Pancreas (tissue), 10 donors: Measurements from ENCODE around the gene LZTR1. TPM values are rescaled to one million over a fixed set of nuclear protein-coding genes. Genes with fewer than 3 reads are reported as not detected.
"Not testable (repeated sequence)": the region's sequence is repeated elsewhere in the genome, so short reads cannot be mapped to it uniquely, and the experiment has no call there.

Experiments used
- ATAC-seq, 4 donors: fragments of 200-7000 bp; cut with Tn5 transposase; one replicate each; pipeline versions ENCODE4 v1.8.0 to v1.9.1; 2020; ENCODE audit warnings: mild to moderate bottlenecking in 4 of 4, moderate library complexity in 4 of 4
- DNase-seq, 6 donors: peaks; one replicate each; pipeline ENCODE4 v3.0.0-alpha.2; 2020
- FAIRE-seq: peaks from 2 replicates; lab custom pipeline; 2012; peaks lifted over from hg19 to GRCh38; lab: Jason Lieb, UNC
- H3K27ac ChIP-seq, 4 donors: fragments of 200-600 bp; sonication (generic); 1 replicate in 3 of 4; 2 replicates in 1 of 4; pipeline versions ENCODE4 v1.5.0 to v1.8.0; 2020
- H3K27me3 ChIP-seq, 4 donors: fragments of 200-600 bp; one replicate each; pipeline ENCODE4 v1.8.0; 2021
- H3K36me3 ChIP-seq, 3 donors: fragments of 200-600 bp; sonication (generic) in 1 of 3; one replicate each; pipeline versions ENCODE4 v1.5.0 to v1.8.0; 2020 to 2021
- H3K4me1 ChIP-seq, 3 donors: fragments of 200-600 bp; one replicate each; pipeline ENCODE4 v1.8.0; 2021
- H3K4me3 ChIP-seq, 4 donors: fragments of 200-600 bp; sonication (generic) in 2 of 4; one replicate each; pipeline versions ENCODE4 v1.5.0 to v1.8.0; 2020 to 2021
- H3K9me3 ChIP-seq, 4 donors: fragments of 200-600 bp; one replicate each; pipeline ENCODE4 v1.8.0; 2021
- WGBS, 2 donors: extraction: QIAGEN DNeasy Blood & Tissue Kit; methylation state at CpG; one replicate each; pipeline ENCODE4 v1.1.7; 2013; 5-methylcytosine and 5-hydroxymethylcytosine counted together
- intact Hi-C, 3 donors: fragments of 100-400 bp; cut with DNase I; formaldehyde crosslinking; loops; one replicate each; pipeline versions ENCODE4 v1.11.1 to v1.14.2; 2022
- polyA plus RNA-seq, 2 donors: library from polyadenylated mRNA; stranded (reverse); fragments of 200-250 nt; gene quantifications; one replicate each; pipeline ENCODE4 v1.2.3, GENCODE V29; 2013
- total RNA-seq, 6 donors: library from RNA; stranded (reverse); fragmentation: NEBNext Ultra II Directional in 4 of 6; extraction: Animal tissue kit (Norgen Biotek cat#: 25700) in 4 of 6; gene quantifications; one replicate each; pipeline versions ENCODE4 v1.2.1 to v1.2.4, GENCODE V29; 2021 to 2023
- TF ChIP-seq, protein P1 (sequence below), 4 donors: fragments of 200-600 bp; sonication (generic) in 3 of 4; IDR thresholded peaks; one replicate each; pipeline versions ENCODE4 v1.5.0 to v1.8.0; 2021; ENCODE audit warnings: antibody characterized with exemption in 4 of 4
- donor health status: healthy with polysubstance abuse.
- donor health status: DM: no; HTN: no; CAD: no; lungs with moderate emphysema.
- donor health status: DM: no; HTN: no; CAD: no.
- donor health status: control.
- donor health status: control.
- donor health status: Bipolar disorder and iron deficiency.
- donor health status: DM: yes; HTN: yes; CAD: no.
- donor health status: DM: no; HTN: no; CAD: no.
- donor health status: DM: no; HTN: no; CAD: no.
- donor health status: DM: yes; HTN: yes; CAD: no.

Gene LZTR1
- total and polyA plus RNA-seq, 8 donors: 15.0 to 56.2 (median 22.5) TPM

DNA sequence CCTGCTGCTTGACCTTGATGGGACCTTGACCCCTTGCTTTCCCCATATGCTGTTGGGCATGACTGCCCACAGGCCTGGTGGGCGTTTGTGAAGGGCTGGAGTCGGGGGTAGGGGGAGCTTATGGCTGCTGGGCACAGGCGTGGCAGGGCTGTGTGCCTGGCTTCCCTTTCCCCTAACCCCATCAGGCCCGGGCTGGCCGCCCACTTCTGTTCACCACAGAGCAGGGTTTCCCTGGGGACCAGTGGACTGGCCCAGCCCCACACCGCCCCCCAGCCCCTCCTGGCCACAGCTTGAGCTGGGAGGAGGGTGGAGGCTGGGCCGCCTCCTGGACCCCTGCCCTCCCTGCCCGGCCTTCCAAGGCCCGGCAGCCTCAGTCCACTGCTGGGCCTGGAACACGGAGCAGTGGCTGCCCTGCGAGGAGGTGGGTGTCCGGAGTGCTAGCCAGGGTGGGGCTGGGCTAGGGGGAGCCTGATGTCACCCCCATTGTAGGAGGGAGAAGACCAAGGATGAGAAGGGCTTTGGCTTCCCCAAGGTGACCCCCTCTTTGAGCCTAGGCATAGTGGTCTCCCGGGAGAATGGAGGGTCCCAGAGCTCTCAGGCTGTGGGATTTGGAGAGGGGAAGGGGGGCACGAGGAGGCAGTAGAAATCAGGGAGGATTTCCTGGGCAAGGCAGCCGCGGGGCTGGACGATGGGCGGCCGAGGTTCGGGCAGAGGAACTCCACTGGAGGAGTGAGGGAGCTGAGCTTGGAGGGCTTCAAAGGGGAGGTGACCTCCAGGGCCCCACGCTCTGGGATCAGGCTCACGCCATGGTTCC is 15.0 kb upstream of the LZTR1 start, which contains the start of gene AIFM3:
Gene AIFM3, plus strand, starts transcription at position 373 of the 814 bp plus-strand sequence. CDS start 690 bp downstream, outside the sequence.
- TF ChIP-seq, protein P1, sequence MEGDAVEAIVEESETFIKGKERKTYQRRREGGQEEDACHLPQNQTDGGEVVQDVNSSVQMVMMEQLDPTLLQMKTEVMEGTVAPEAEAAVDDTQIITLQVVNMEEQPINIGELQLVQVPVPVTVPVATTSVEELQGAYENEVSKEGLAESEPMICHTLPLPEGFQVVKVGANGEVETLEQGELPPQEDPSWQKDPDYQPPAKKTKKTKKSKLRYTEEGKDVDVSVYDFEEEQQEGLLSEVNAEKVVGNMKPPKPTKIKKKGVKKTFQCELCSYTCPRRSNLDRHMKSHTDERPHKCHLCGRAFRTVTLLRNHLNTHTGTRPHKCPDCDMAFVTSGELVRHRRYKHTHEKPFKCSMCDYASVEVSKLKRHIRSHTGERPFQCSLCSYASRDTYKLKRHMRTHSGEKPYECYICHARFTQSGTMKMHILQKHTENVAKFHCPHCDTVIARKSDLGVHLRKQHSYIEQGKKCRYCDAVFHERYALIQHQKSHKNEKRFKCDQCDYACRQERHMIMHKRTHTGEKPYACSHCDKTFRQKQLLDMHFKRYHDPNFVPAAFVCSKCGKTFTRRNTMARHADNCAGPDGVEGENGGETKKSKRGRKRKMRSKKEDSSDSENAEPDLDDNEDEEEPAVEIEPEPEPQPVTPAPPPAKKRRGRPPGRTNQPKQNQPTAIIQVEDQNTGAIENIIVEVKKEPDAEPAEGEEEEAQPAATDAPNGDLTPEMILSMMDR (IDR thresholded peaks at IDR 0.05): no peak
- Histone ChIP-seq H3K4me1 (peaks cover 0 to 4% (median 0%) of the 10 kb centered on the region in 3 donors), H3K4me3 (no peak within 1 kb of the TSS), H3K9me3 (no peaks in the 10 kb centered on the region), H3K27me3 (no peaks in the 10 kb centered on the region), H3K36me3 (no peaks in the 10 kb centered on the region), H3K27ac (no peak within 1 kb of the TSS)
- no peak for ATAC-seq
- FAIRE-seq: no peak
- intact Hi-C loops: no loop called here
- peak in 2 of 6 donors; percentile 66 to 76 for DNase-seq
- WGBS, 2 donors: 72 to 76% methylated on average over 22 of the region's 22 CpGs

DNA sequence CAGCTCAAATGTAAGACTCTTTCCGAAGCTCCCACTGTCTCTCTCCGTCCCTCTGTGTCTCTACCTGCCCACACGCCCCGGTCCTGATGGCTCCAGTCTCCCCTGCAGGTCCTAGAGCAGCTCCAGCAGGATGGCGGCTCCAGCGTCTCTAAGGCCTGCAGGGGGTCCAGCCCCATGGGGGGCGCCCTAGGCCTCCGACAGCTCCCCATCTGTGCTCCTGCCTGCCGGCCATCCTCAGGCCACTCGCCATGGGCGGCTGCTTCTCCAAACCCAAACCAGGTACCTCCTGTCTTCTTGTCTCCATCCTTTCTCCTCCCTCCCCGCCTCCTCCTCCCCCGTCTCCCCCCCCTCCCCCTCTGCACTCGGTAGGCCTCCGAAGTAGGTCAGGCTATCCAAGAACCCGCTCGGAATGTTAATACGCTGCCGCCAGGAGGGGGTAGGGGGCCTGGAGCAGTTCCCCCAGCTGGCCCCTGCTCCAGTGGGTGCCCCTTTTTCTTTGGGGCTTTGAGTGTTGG is 14.3 kb upstream of the LZTR1 start:
- H3K27me3 ChIP-seq: no peaks in the 10 kb centered on the region
- peaks cover 0 to 4% (median 0%) of the 10 kb centered on the region in 3 donors for H3K4me1 ChIP-seq
- ATAC-seq (no peak), DNase-seq (peak in 1 of 6 donors; percentile 55), FAIRE-seq (no peak)
- intact Hi-C loops: no loop called here
- H3K36me3 ChIP-seq: no peaks in the 10 kb centered on the region
- TF ChIP-seq, protein P1 (IDR thresholded peaks at IDR 0.05): no peak
- no peaks in the 10 kb centered on the region for H3K9me3 ChIP-seq
- 66 to 68% methylated on average over 19 of the region's 19 CpGs for WGBS, 2 donors
- no peak overlapping the region for H3K4me3 ChIP-seq
- H3K27ac ChIP-seq: no peak overlapping the region

DNA sequence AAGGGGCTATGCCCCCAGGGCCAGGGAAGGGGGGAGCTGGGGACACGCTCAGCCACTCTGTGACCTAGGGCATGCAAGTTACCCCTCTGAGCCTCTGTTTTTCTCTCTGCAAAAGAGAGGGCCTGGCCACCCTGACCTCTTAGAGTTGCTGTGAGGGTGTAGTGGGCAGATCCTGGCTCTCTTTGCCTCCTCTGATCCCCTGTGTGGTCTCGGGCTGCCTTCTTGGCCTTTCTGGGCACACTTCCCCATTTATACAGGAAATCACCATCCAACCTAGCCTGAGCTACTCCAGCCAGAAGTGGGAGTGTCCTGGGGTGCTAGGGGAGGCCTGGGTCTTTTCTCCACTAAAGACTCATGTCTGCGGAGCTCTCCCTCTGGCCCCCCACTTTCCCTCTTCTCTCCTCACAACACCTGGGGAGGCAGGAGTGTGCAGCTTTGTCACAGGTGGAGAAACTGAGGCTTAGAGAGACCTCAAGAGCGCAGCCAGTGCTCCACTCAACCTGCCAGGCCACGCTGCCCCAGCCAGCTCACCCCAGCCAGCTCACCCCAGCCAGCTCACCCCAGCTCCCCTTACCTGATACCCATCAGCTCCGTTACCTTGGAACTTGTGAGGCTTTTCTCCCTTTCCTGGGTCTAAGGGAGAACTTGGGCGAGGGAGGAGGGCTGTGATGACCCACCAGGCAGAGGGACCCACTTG is 13.7 kb upstream of the LZTR1 start:
- peak in 1 of 6 donors; percentile 16 for DNase-seq
- TF ChIP-seq, protein P1 (IDR thresholded peaks at IDR 0.05): no peak
- Histone ChIP-seq H3K27ac (no peak overlapping the region), H3K4me1 (peaks cover 0 to 4% (median 0%) of the 10 kb centered on the region in 3 donors), H3K9me3 (no peaks in the 10 kb centered on the region), H3K36me3 (no peaks in the 10 kb centered on the region), H3K27me3 (no peaks in the 10 kb centered on the region), H3K4me3 (no peak overlapping the region)
- peak in 1 of 4 donors; percentile 31 for ATAC-seq
- WGBS, 2 donors: 83 to 90% methylated on average over 7 of the region's 7 CpGs
- FAIRE-seq: no peak
- intact Hi-C loops: no loop called here

DNA sequence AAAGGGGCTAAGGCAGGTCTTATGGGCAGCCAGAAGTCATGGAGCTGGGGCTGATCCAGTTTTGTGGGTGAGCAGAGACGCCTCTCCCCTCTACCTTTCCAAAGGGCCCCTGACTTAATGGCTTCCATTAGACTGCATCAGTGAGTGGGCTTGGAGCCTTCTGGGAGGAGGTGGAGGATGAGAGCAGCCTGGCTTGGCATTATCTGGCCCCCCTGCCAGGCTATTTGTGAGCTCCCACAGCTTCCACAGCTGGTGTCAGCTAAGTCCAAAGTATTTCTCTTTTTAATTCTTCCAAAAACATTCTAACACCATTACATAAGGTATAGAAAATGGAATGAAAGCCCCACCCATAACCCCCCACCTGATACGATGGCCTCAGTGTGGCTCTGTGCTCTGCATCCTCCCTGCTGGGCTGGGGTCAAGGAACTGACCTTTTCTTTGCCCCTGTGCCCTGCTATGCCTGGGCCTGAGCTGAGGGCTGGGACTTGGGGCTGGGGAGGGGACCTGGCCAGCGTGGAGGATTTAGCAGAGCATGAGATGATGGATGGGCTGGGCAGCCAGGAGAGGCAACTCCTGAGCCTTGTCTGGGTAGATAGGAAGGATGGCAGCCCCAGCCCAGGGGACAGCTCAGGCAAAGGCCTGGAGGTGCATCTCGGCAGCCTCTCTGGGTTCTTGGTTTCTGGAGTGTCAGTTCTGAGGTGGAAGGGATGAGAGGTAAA is 11.0 kb upstream of the LZTR1 start:
- TF ChIP-seq, protein P1 (IDR thresholded peaks at IDR 0.05): no peak
- ATAC-seq (no peak), FAIRE-seq (no peak), DNase-seq (no peak)
- Histone ChIP-seq H3K4me1 (no peaks in the 10 kb centered on the region), H3K4me3 (no peak overlapping the region), H3K9me3 (no peaks in the 10 kb centered on the region), H3K27ac (no peak overlapping the region), H3K27me3 (no peaks in the 10 kb centered on the region), H3K36me3 (no peaks in the 10 kb centered on the region)
- 61 to 65% methylated on average over 4 of the region's 4 CpGs for WGBS, 2 donors
- intact Hi-C loops: loop anchor here in 1 of 3 donors (10.0 kb wide), 1 partner anchor 206 kb away; no protein-coding TSS in a partner anchor

DNA sequence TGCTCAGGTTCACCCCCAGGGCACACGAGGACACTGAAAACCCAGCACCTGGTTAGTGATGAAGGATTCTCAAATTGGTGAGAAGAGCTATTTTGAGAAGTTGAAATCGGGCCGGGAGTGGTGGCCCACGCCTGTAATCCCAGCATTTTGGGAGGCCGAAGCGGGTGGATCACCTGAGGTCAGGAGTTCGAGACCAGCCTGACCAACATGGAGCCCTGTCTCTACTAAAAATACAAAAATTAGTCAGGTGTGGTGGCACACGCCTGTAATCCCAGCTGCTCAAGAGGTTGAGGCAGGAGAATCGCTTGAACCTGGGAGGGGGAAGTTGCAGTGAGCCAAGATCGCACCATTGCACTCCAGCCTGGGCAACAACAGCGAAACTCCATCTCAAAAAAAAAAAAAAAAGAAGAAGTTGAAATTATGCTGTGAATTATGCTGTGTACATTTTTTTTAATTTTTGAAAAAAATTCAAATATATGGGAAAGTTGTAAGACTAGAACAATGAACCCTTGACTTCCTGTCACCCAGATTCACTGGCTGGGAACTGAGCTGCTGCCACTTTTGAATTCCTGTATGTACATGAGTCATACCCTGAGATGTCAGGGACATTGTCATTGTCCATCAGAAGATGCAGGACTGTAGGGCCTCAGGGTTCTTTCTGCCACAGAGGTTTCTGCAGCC is 9.9 kb upstream of the LZTR1 start:
- intact Hi-C loops: loop anchor here in 1 of 3 donors (10.0 kb wide), 1 partner anchor 207 kb away; no protein-coding TSS in a partner anchor
- not testable (repeated sequence) for FAIRE-seq, H3K4me3 ChIP-seq, H3K9me3 ChIP-seq, H3K27me3 ChIP-seq, DNase-seq, ATAC-seq, H3K27ac ChIP-seq, H3K4me1 ChIP-seq, H3K36me3 ChIP-seq
- WGBS, 2 donors: 79 to 87% methylated on average over 11 of the region's 11 CpGs
